ENCODE measurements around the gene SEC63. TPM values are rescaled to one million over a fixed set of nuclear protein-coding genes. Genes with fewer than 3 reads are reported as not detected.
A peak's percentile ranks its signal among the peaks of the same experiment; 100 is the strongest.
"Not testable (repeated sequence)": the region's sequence is repeated elsewhere in the genome, so short reads cannot be mapped to it uniquely, and the experiment has no call there.

Gene SEC63, protein sequence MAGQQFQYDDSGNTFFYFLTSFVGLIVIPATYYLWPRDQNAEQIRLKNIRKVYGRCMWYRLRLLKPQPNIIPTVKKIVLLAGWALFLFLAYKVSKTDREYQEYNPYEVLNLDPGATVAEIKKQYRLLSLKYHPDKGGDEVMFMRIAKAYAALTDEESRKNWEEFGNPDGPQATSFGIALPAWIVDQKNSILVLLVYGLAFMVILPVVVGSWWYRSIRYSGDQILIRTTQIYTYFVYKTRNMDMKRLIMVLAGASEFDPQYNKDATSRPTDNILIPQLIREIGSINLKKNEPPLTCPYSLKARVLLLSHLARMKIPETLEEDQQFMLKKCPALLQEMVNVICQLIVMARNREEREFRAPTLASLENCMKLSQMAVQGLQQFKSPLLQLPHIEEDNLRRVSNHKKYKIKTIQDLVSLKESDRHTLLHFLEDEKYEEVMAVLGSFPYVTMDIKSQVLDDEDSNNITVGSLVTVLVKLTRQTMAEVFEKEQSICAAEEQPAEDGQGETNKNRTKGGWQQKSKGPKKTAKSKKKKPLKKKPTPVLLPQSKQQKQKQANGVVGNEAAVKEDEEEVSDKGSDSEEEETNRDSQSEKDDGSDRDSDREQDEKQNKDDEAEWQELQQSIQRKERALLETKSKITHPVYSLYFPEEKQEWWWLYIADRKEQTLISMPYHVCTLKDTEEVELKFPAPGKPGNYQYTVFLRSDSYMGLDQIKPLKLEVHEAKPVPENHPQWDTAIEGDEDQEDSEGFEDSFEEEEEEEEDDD
- 6.2 and 11.0 TPM in 2 replicates for total RNA-seq (2014; rRNA removed; shearing (Covaris generic))

DNA sequence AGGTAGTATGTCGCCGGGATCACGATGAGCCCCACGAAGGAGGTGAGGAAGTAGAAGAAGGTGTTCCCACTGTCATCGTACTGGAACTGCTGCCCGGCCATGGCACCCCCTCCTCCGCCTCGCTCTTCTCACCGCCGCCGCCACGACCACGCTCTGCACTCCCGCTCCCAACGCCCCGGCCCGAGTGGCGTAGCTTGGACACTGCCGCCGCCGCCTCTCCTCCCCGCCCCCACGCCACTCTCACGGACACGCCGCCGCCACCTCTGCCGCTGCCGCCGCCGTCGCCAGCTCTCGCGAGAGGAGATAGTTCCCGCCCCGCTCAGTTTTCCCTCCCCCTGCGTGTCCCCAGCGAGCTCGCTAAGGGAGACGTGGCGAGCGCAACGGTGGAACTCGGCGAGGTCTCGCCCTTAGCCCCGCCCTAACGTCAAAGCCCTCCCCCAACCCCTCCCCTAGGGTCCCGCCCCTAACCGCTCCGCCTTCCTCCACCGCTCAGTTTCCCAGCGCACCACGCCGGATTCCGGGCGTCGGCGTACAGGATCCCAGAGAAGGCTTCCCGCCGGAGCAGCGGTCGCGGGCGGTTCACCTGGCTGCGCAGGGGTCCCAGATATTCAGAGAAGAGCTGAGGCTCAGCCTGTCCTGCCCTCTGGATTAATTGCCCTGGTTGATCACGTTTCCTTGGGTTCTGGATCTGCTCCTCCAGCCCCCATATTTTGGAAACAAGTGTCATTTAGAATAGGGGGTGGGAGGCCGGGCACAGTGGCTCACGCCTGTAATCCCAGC, at the start of gene SEC63:
Gene SEC63 (minus strand): TSS at position 300 of the 780 bp plus-strand sequence. CDS start 199 bp downstream, at position 101.
- peak; percentile 97 for DNase-seq (ENCODE audit: low read depth)

DNA sequence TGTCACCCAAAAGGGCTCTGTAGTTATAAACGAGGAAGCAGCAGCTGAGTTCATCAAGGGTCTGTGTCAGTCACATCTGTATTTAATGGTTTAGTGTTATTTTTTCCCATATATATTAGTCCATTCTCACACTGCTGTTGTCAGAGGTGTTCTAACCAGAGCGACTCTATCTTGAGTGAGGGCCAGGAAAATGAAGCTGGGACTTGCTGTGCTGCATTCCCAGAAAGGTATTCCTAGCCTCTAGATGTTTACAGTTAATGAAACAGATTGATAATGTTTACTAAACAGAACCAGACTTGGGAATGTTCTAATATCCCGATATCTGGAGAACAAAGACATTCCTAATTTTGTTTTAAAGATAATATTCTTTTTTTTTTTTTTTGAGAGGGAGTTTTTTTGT, 48.0 kb upstream of the SEC63 start:
- no peak for DNase-seq (ENCODE audit: low read depth)

DNA sequence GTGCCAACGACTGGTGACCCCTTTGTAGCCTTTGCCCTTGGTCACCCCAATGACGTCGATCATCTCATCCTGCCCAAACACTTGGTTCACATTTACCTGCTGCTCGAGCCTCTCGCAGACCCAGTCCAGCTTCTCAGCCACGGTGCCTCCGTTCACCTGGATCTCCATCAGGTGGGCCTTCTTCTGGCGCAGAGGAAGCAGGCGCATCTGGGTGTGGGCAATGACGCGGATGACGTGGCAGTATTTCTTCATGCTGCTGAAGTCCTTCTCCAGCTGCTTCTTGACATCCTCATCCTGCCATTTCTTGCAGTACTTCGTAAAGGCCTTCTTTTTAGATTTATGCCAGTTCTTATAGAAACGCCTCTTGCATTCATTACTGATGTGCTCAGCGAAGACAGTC, 46.9 kb upstream of the SEC63 start:
- no peak for DNase-seq (ENCODE audit: low read depth)

DNA sequence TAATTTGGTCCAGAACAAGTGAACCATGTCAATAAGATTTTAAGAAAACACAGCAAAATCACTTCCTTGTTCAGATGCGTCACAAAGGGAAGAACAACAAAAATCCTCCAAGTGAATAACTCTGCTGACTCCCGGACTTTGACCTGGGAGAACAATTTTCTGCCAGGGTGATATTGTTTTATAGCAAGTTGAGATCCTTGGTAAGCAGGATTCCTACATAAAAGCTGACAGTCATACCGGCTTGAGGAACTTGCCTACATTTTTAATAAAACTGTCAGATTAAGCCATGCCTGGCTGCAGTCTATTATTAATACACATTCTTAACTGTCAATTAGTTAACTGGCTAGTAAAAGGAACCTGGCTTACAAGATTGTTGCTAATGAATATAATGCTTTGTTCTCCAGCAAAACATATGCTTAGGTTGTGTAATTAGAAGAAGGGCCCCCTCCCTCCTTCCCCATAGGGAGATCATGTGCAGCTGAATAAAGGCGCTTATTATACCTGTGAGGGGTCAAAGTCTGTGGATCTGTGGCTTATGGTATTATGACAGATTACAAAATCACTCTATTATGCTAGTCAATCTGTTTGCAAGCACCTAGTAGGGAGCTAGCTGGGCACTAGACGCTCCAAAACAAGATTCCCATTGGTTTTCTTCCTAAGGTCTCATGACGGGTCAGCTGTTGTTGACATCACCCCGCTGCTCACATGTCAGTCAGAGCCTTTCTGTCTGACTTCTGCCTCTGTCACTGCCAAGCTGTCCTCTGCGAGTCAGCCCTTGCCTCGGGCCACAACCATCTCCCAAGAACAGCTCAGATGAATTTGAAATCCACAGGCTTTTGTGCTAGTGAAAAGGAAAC, 44.6 kb upstream of the SEC63 start:
- DNase-seq (ENCODE audit: low read depth), result peak; percentile 4

DNA sequence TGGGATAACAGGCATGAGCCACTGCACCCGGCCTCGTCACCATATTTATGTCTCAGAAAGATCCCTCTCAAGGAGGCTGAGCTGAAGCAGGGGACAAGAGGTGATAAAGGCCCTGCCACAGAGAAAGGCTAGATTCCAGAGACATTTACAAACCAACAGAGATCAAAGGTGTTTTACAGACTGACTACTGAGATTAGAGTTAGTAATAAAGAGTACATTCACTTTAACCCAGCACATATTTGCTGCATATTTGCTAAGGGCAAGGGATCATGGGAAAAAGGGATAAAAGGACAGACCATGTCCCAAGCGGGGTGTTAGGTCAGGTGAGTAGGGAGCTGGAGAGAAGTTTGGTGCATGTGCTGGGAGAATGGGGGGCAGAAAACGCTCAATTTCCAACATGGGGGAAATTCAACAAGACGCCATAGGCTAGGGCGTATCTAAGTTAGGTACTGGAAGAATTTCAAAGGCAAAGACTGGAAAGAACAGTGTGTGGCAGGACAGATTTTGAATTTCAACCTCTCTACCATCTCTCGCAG, 43.8 kb upstream of the SEC63 start:
- no peak for DNase-seq (ENCODE audit: low read depth)

DNA sequence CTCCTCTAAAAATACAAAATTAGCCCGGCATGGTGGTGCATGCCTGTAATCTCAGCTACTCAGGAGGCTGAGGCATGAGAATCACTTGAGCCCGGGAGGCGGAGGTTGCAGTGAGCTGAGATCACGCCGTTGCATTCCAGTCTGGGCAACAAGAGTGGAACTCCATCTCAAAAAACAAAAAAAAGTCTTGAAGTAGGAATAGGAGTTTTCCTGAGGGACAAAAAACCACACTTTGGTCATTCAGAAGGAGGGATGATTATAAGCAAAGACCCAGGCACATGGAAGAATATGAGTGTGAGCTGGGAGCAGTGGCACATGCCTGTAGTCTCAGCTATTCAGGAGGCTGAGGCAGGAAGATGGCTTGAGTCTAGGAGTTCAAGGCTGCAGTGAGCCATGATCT, 42.3 kb upstream of the SEC63 start:
- not testable (repeated sequence) for DNase-seq (ENCODE audit: low read depth)

DNA sequence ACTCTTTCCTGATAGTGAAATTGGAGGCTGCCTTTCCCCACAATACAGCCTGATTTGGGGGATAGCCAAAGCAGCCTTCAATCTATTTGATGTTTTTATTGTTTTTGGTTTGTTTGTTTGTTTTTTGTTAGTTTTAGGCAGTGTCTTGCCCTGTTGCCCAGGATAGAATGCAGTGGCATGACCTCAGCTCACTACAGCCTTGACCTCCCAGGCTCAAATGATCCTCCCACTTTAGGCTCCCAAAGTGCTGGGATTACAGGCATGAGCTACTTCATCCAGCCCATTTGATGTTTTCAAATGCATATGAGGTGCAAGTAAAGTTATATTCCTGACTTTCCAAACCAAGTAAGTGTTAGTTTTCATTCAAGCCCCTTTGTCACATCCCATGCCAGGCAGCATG, 41.3 kb upstream of the SEC63 start:
- no peak for DNase-seq (ENCODE audit: low read depth)

DNA sequence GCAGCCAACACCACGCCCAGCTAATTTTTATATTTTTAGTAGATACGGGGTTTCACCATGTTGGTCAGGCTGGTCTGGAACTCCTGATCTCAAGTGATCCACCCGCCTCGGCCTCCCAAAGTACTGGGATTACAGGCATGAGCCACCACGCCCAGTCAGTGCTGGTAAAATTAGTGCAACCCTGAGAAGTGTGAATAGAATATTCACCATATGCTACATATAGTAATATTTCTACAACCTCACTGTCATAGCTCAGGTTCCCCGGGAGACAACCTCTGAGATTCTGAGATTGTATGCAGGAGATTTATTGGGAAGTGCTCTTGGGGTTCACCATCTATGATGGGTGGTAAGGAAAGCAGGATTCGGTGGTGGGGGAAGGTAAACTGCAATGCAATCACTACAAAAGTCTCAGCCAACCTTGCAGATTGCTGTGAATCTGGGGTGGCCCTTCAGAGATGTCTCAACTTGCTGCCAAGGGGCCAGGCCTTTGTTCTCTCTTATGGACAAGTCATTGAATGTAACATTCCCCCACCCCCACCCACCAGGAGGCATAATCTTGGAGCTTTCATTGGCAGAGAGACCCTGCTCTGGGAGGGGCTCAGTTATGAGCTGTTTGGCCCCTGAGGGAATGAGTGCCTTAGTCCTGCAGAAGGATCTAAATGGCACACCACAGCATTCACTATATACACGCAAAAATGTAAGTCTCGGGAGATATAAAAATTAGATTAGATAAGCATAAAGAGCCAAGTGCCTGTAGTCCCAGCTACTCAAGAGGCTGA, 34.0 kb upstream of the SEC63 start:
- peak; percentile 4 for DNase-seq (ENCODE audit: low read depth)

DNA sequence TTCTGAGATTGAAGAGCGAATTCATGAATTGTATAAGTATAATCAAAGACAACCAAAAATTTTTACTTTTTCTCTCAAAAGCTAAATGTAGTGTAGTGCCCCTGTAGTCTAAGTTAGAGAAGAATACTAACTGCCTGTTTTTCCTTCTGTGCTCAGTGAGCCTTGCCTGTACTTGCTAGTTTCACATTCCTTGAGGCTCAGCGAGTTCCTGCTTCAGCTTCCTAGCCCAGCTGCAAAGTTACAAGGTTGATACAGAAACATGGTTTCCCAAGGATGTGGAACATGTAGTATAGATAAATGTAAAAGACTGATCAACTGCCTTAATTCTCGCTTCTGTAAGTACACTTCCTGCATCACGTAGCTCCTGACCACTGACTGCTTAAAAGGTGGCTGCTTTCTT, 33.1 kb upstream of the SEC63 start:
- DNase-seq (ENCODE audit: low read depth), result no peak

DNA sequence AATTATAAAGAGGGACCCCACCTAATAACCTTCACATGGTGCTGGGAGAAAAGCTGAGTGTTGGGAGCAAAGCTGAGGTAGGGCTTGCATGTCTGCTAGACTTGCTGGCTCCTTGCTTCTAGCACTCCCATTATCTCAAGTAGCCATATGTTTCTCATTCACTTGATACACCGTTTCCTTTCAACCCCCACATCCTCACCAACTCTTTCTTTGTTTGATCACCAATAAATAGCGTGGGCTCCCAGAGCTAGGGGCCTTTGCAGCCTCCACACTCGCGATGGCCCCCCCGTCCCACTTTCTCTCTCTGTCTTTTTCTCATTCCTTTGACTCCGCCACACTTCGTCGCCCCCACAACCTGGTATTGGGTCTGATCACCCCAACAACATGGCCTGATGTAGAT, 32.6 kb upstream of the SEC63 start:
- not testable (repeated sequence) for DNase-seq (ENCODE audit: low read depth)

DNA sequence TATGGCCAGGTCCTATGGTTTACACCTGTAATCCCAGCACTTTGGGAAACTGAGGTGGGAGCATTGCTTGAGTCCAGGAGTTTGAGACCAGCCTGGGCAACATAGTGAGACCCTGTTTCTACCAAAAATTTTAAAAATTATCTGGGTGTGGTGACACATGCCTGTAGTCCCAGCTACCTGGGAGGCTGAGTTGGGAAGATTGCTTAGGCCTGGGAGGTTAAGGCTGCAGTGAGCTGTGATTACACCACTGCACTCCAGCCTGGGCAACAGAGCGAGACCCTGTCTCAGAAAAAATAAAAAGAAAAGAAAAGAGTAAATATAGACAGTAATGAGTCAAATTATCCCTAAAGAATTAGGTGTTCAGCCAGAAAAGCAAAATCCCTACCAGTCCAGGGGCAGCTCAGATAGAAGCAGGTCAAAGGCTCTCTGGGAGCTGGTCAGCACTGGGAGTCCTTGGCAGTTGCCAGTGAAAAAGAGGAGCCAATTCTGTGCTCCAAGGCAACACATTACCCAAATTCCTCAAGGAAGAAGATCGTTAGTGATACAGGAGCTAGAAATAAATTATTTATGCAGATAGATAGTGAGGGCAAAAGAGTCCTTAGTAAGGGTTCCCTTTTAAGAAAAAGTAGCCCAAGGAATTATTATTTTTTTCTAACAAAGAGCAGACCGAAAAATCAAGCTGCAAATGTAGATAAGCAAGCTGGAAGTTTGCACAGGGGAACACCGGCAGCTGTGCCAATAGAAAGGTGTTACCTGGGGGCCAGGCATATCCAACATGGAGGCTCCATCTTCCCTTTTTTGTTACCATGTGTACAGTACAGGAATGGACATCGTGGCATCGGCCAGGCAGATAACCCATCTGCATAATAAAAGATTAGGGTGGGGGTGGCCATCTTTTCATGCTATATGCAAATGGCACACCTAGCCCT, 31.4 kb upstream of the SEC63 start:
- no peak for DNase-seq (ENCODE audit: low read depth)

DNA sequence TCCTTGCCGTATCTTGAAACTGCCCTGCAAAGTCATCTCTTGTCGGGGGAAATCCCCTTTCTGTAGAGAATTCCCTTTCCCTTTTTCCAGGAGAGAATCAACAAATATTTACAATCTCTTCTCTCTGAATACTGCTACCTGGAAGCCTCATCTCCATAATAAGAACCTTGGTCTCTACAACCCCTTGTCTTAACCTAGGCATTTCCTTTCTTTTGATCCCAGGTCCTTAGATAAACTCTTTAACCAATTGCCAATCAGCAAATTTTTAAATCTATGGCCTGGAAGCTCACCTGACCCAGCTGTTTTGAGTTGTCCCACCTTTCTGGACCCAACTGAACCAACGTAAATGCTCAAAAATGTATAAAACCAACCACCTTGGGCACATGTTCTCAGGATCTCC, 30.6 kb upstream of the SEC63 start:
- DNase-seq (ENCODE audit: low read depth), result no peak

DNA sequence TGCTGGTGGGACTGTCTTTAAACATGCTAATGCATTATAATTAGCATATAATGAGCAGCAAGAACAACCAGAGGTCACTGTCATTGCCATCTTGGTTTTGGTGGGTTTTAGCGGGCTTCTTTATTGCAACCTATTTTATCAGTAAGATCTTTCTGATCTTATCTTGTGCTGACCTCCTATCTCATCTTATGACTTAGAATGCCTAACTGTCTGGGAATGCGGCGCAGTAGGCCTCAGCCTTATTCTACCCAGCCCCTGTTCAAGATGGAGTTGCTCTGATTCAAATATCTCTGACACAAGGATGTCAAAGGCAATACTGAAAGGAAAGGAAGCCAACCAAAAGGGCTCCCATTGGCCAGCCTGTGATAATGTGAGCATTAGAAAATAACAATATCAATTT, 29.8 kb upstream of the SEC63 start:
- DNase-seq (ENCODE audit: low read depth), result no peak

DNA sequence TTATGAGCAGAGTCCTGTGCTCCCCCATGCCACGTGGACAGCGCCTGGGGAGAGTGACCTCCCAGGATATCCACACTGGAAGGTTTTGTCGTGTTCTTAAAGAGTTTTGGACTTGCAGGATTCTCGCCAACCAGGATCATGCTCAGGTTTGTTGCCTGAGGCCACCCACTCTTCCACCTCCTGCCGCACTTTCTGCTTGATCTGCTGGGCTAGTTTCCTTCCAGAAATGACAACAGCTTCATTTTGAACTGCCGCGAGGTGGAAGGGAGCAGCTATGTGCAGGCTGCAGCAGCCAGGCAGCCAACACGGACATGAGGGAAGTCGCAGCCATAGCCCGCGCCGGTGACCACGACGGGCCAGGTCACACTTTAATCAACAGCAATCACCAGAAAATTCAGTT, 27.7 kb upstream of the SEC63 start:
- DNase-seq (ENCODE audit: low read depth), result no peak

DNA sequence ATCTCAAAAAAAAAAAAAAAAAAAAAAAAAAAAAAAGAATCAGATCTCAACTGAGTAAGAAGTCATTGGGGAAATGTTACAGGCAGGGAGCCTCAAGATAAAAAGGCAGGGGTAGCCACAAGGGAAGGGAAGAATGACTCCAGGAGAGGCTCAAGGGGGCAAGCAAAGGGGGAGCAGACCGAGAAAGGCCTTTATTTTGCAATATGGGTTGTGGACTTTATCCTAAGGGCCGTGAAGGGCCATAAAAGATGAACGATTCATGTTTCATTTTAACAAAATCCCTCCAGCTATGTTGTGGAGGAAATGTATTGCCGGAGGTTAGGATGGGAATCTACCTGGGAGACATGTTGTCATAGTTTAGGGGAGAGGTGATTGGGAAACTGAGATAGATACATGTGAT, 25.8 kb upstream of the SEC63 start:
- no peak for DNase-seq (ENCODE audit: low read depth)

DNA sequence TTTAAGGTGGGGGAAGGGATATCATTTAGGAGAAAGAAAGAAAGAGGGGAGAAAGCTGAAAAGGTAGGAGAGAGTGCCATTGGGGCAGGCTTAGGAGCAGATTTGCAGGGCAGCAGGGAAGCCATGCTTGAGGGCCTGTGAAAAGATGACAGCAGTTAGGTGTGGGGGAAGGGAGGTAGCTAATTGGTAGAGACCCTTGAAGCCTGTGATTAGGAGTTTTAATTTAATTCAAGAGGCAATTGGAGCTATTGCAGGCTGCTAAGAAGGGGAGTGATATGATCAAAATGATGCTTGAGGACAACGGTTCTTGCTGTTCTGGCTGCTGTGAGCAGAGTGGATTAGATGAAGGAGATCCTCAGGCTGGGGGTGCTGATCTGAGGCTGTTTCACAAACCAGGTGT, 24.5 kb upstream of the SEC63 start:
- DNase-seq (ENCODE audit: low read depth), result no peak

DNA sequence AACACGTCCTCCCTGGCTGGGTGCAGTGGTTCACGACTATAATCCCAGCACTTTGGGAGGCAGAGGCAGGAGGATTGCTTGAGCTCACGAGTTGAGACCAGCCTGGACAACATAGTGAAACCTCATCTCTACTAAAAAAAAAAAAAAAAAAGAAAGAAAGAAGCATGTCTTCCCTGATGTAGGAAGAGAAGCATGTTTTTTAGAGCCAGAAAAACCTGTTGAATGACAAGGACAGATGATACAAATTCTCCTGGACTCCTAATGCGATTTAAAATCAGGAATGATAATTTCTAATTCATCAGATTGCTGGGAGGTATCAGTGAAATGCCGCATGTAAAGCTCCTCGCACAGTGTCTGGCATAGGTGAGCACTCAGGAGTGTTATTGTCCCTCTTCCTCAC, 23.7 kb upstream of the SEC63 start:
- DNase-seq (ENCODE audit: low read depth), result no peak

DNA sequence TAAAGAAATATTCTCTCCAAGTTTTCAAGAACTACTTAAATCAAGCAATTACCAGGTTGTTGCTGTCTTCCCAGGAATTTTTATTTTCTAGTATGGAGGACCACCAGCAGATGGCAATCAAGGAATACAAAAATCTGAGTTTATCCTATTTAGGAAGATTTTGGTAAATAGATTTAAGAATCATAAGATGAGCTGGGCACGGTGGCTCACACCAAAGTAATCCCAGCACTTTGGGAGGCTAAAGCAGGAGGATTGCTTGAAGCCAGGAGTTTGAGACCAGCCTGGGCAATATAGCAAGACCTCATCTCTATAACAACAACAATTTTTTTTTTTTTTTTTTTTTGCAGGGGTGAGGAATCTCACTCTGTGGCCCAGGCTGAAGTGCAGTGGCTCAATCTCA, 19.3 kb upstream of the SEC63 start:
- DNase-seq (ENCODE audit: low read depth), result no peak

DNA sequence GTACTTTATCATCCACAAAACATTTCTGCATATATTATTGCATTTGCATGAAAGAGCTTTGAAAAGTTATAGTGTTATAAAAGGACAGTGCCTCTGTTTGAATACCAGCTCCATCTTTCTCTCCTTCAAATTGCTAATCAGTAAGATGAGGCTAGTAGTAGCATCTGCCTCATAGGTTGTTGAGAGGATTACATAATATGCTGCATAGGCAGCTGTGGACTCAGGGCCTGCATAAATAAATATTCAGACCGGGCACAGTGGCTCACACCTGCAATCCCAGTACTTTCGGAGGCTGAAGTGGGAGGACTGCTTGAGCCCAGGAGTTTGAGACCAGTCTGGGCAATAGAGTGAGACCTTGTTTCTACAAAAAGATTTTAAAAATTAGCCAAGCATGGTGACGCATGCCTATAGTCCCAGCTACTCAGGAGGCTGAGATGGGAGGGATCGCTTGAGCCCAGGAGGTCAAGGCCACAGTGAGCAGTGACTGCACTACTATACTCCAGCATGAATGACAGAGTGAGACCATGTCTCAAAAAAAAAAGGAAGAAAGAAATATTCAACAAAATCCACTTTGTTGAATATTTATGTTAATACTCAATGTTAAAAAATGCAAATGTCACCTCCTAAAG, 18.3 kb upstream of the SEC63 start:
- no peak for DNase-seq (ENCODE audit: low read depth)
